ENCODE results near the gene MAX.
A peak's percentile ranks its signal among the peaks of the same experiment; 100 is the strongest.

Gene MAX

DNA sequence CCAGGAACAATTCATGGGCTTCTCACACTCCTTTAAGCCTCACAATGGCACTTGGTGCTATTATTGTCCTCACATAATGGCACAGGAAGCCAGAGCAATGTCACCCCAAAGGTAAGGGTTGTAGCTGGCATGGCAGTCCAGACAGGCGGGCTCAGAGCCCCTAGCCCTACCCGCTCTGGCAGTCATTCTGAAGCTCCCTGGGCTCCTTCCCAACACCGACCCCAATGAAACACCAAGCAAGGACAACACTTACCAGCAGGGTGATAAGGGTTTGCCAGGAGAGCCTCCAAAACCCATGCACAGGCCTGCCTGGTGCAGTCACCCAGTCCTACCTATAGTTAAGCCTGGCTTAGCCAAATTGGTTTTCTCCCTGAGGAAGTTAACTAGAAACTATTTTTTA lies 30.8 kb downstream of the MAX start:
- no peak for DNase-seq

DNA sequence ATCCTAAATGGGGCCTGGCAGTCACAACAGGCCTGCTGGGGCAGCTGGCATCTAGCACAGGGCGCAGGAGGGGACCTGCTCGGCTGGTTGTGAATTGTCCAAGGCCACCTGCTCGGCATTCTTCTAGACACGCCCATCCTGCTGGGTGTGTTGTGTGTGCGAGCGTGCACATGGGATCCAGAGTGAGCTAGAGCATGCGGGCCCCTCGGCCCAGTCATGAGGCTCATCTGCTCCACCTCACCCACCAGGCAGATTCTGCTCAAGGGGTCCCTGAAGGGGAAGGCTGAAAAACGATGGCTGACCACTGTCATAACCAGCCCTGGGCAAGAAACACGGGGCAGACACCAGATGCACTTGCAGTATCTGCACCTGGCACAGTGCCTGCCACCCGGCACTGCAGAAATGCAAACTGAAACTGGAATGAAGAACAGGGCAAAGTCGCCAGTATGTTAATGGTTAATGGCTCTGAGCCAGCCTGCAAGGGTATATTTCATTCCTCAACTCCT lies 31.8 kb downstream of the MAX start:
- DNase-seq, result peak; percentile 17

DNA sequence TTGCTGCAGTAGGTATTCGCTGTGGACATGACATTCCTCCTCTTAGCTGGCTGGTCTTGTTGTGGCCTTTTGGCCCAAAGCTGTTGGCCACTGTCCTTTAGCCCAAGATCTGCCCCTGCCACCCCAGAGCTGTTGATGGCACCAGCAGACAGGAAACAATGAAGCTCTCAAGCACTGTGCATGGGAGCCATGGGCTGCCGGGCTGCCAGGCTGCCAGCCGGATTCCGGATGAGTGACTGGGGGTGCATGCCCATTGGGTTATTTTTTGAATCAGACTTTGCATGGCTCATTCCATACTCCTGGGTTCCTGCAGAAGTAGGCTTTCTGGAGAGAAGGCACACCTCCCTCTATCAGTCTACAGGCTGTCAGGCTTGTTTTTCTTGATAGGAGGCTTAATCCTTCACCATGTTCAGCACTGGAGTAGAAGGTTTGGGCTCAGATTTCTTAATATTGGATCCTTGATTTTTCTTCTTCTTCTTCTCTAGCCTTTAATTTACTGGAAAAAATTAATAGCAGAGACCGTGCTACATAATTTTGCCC lies 32.4 kb downstream of the MAX start:
- no peak for DNase-seq

DNA sequence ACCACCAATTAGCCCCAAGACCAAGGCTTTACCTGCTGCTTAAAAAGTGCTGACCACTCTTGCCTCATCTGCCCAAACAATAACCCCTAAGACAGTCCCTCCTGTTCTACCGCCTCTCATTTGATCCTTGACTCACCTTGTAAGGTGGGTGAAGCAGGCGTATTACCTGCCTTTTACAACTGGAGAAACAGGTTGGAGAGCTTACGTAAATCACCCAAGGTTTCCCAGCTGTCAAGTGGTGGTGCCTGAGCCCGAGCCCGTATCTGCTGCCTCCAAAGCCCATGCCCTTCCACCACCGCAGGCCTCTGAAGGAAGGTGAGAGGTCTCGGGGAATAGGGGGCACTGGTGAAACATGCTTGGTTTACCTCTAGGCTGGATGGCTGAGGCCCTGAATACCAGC lies 36.6 kb downstream of the MAX start:
- DNase-seq, result no peak

- DNase-seq, result no peak
Observed at GRCh38 chr14:65062096-65063075, 39.9 kb downstream of the MAX start.

GRCh38 chr14:65057695-65058094 lies 44.6 kb downstream of the MAX start:
- no peak for DNase-seq

GRCh38 chr14:65054471-65055085 lies 47.7 kb downstream of the MAX start:
- DNase-seq, result no peak

GRCh38 chr14:65053466-65053865 lies 48.9 kb downstream of the MAX start:
- no peak for DNase-seq

DNA sequence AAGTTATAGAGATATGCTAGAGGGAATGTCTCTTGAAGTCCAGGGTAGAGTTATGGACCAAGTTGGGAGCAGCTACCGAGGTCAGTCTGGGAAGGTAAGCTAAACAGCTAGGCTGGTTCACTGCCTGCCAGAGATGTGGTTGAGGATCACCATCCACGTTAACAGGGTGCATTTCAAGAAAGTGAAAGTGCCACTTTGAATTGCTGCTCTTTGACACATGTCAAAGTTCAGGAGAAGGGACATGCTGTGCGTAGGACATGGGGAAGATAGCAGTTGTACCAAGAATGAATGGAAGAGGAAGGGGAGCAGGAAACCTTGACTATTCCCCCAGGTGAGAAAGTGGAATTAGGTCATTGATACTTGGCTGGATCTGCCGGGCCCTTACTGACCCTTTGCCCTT lies 49.5 kb downstream of the MAX start:
- no peak for DNase-seq

- no peak for DNase-seq
Observed at GRCh38 chr14:65045709-65046108, 56.6 kb downstream of the MAX start.

DNA sequence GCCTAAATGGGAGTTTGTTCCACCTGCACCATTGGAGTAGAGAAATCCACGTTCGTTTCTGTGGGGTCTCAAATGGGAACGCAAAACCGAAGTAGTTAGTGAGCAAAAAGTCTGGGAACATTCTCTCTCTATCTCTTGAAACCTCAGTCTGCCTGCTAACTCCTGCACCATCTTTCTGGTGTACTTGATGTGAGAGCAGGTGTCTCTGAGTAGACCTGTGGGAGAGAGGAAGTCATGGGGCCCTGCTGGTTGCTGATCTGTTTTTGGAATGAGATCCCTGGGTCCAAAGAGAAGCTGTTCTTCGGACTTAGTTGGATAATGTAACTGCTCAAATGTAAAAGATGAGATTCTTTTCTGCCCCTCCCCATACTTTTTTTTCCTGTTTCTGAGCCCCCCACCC lies 57.3 kb downstream of the MAX start:
- DNase-seq, result no peak

DNA sequence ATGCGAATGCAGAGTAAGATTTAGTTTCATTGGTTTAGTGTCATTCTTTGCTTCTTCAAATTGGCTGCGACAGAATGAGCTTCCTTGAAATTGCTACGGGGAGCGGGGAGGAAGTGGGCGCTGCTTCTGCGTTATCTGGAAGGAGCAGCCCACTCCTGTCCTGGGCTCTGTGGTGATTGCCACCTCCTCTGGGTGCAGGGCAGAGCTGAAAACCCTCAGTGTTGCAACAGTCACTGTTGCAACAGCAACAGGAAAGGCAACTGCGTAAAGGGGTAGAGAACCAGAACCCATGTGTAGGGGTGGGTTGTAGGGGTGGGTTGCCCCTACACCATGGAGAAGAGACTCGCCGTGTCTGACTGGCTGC lies 57.7 kb downstream of the MAX start:
- DNase-seq, result no peak

GRCh38 chr14:65043893-65044595 lies 58.3 kb downstream of the MAX start:
- DNase-seq, result no peak

GRCh38 chr14:65042731-65043372 lies 59.5 kb downstream of the MAX start:
- no peak for DNase-seq

- DNase-seq, result no peak
Observed at GRCh38 chr14:65042296-65042695, 60.0 kb downstream of the MAX start.

GRCh38 chr14:65041434-65041915 lies 60.8 kb downstream of the MAX start:
- DNase-seq, result no peak

DNA sequence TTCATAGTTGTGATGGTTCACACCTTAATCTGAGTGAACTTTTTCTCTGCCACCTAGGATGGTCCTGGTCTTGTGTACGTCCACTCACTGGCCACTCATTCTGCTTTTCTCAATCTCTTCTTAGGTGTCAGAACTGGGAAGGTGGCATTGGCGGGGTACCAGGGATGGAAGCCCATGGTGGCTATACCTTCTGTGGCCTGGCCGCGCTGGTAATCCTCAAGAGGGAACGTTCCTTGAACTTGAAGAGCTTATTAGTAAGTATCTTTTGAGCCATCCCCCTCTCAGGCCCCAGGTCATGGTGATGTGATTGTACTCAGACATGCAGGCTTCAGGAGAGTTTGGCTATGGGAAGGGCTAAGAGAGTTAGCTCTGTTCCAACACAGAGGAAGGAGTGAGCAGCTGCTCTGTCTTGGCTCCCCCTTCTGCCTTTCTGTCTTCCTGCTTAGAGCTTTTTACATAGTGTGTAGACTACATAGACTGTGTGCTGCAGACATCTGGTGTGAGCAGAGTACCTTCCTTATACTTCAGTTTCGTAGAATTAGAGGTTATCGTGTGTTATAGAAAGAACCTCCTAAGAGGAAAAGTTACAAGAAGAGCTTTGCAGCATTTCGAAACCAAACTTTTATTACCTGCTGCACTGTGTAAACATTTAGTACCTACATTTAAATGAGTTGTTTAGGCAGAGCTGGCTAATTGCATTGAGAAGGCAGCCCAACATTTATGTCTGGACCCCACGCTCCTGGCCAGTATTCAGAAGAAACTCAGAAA lies 61.5 kb downstream of the MAX start:
- no peak for DNase-seq

GRCh38 chr14:65038966-65039365 lies 63.4 kb downstream of the MAX start:
- DNase-seq, result no peak

GRCh38 chr14:65035049-65035448 lies 67.3 kb downstream of the MAX start:
- no peak for DNase-seq

DNA sequence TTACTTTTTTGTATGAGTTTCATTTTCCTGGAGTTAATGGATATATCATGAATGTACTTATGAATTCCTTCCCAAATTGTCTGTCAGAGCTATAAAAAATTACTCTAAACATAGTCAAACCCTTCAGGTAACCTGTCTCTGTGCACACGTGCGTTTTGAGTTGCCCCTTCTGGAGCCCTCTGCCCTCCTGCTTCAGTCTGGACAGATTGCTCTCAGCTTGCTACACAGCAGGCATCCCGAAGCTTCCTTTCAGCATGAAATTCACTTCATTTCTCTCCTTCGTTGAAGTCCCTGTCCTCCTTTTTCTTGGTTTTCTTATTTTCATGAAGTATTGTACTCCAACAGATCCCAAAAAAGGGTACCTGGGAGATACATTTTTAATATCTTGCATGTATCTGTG lies 68.3 kb downstream of the MAX start:
- no peak for DNase-seq

DNA sequence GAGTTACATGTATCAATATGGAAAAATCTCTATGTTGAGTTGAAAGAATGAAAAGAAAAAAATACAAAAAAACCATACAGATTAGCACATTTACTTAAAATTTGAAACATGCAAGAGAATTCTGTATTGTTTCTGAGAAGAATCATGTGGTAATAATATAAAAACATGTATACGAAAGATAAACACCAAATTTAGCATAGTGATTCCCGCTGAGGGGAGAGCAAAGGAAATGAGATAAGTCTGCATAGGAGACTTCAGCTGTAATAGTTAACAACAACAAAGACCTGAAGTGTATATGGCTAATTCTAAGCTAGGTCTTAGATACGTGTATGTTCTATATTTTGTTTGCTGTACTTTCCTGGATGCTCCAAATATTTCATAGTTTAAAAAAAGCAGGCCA lies 69.1 kb downstream of the MAX start:
- no peak for DNase-seq

DNA sequence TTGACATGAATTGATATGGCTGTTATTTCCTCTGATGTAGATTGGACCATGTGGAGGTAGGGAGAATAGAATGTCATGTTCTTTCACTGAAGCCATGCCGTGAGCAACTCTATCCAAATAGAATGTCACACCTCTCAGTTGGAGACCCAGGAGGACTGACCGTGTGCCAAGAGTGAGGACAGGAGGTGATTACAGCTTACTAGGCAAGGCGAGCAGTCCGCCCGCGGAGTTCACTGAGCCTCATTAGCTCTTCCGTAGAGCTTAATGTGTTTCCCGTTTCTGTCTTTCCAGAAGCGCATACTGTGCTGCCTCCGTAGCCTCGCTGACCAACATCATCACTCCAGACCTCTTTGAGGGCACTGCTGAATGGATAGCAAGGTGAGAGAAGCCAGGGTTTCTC lies 70.0 kb downstream of the MAX start:
- DNase-seq, result no peak

Data from NCI-H524 treated with DMSO at 0.1 percent for 48 hours (cell line).